Liver (tissue), 3 donors: Measurements from ENCODE around the gene PNPLA6.
A peak's percentile ranks its signal among the peaks of the same experiment; 100 is the strongest.

ENCODE experiments used
- CTCF ChIP-seq: fragments of 150-350 bp; IDR thresholded peaks from 2 replicates; pipeline ENCODE4 v1.5.1; 2017; ENCODE audit warnings: improper control_type of control experiment, low read depth, low read length; ENCODE audit not compliant: missing input control
- FOXA1 ChIP-seq: IDR thresholded peaks from 2 replicates; pipeline ENCODE4 v1.6.1; 2016; ENCODE audit warnings: antibody characterized with exemption
- FOXA2 ChIP-seq: IDR thresholded peaks from 2 replicates; pipeline ENCODE4 v1.6.1; 2016; ENCODE audit warnings: antibody characterized with exemption
- GABPA ChIP-seq, 2 donors: IDR thresholded peaks in 1 of 2; conservative IDR thresholded peaks in 1 of 2; 2 replicates each; pipeline ENCODE4 v1.6.1; 2016; ENCODE audit warnings: antibody characterized with exemption in 2 of 2, mild to moderate bottlenecking in 1 of 2, moderate library complexity in 1 of 2
- JUND ChIP-seq, 2 donors: IDR thresholded peaks; 2 replicates each; pipeline ENCODE4 v1.6.1; 2016; ENCODE audit warnings: antibody characterized with exemption in 2 of 2
- MAX ChIP-seq: IDR thresholded peaks from 2 replicates; pipeline ENCODE4 v1.6.1; 2016; ENCODE audit warnings: antibody characterized with exemption
- NR2F2 ChIP-seq: IDR thresholded peaks from 2 replicates; pipeline ENCODE4 v1.6.1; 2016; ENCODE audit warnings: antibody characterized with exemption
- REST ChIP-seq: IDR thresholded peaks from 2 replicates; pipeline ENCODE4 v1.6.1; 2016; ENCODE audit warnings: antibody characterized with exemption, mild to moderate bottlenecking
- RXRA ChIP-seq, 2 donors: IDR thresholded peaks; 2 replicates each; pipeline ENCODE4 v1.6.1; 2017 to 2018; ENCODE audit warnings: antibody characterized with exemption in 2 of 2, mild to moderate bottlenecking in 1 of 2
- SP1 ChIP-seq: IDR thresholded peaks from 2 replicates; pipeline ENCODE4 v1.6.1; 2018; ENCODE audit warnings: antibody characterized with exemption, mild to moderate bottlenecking
- TAF1 ChIP-seq: conservative IDR thresholded peaks from 2 replicates; pipeline ENCODE4 v1.6.1; 2016; ENCODE audit warnings: antibody characterized with exemption, mild to moderate bottlenecking
- YY1 ChIP-seq: IDR thresholded peaks from 2 replicates; pipeline ENCODE4 v1.6.1; 2016; ENCODE audit warnings: antibody characterized with exemption, mild to moderate bottlenecking
- ZBTB33 ChIP-seq: IDR thresholded peaks from 2 replicates; pipeline ENCODE4 v1.6.1; 2016; ENCODE audit warnings: antibody characterized with exemption
- donor health status: healthy.
- donor health status: healthy.

- TF ChIP-seq CTCF (no peak), ZBTB33 (no peak), TAF1 (no peak), GABPA (IDR thresholded peaks at IDR 0.05 in 1 of 2, conservative IDR thresholded peaks at IDR 0.05 in 1 of 2) (peak in 1 of 2 donors; percentile 71), JUND (IDR thresholded peaks at IDR 0.05) (no peak), FOXA1 (peak; percentile 11), YY1 (peak; percentile 96), SP1 (peak; percentile 76), RXRA (IDR thresholded peaks at IDR 0.05) (peak; percentile 67 to 79), MAX (no peak), NR2F2 (peak; percentile 77), REST (no peak), FOXA2 (no peak)
Observed at GRCh38 chr19:7522072-7522922, 13.2 kb upstream of the PNPLA6 start, which contains the start of gene MCOLN1.
